ENCODE data around the gene TSPEAR. TPM values are rescaled to one million over a fixed set of nuclear protein-coding genes. Genes with fewer than 3 reads are reported as not detected.
A peak's percentile ranks its signal among the peaks of the same experiment; 100 is the strongest.

TSPEAR gene
- total and polyA plus RNA-seq, 7 experiments from 2014 or later, result 0.07 TPM; not detected in 6

DNA sequence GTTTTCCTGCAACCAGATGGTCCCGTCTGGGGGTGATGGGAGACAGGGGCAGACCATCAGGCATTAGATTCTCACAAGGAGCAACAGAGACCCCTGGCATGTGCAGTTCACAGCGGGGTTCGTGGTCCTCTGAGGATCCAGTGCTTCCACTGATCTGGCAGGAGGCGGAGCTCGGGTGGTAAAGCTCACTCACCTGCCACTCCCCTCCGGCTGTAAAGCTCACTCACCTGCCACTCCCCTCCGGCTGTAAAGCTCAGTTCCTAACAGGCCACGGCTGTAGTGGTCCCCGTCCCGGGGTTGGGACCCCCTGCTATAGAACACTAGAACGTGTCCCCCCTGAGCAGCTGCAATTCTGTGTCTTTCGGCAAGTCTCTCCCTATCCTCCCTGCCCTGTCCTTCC, 9.8 kb downstream of the TSPEAR start:
- intact Hi-C loops (cut with micrococcal nuclease), result no loop called here

GRCh38 chr21:44701023-44701400, 10.4 kb downstream of the TSPEAR start:
- peaks cover 0 to under 1% (median 0%) of the 10 kb centered on the region in 3 experiments for H3K36me3 ChIP-seq (ENCODE audit: control insufficient read depth in 2 of 3, insufficient read depth in 3 of 3, low read length in 3 of 3)
- peaks cover 0 to 10% (median 1%) of the 10 kb centered on the region in 3 experiments for H3K9me3 ChIP-seq (ENCODE audit: control insufficient read depth in 2 of 3, low read length in 3 of 3)
- Mint-ChIP-seq H3K4me1 (peaks cover 0 to 12% (median 9%) of the 10 kb centered on the region in 7 donors), H3K9me3 (peaks cover 0 to 20% (median 13%) of the 10 kb centered on the region in 11 donors), H3K27me3 (peaks cover 72 to 86% (median 81%) of the 10 kb centered on the region in 5 donors), H3K36me3 (peaks cover 0 to 7% (median 4%) of the 10 kb centered on the region in 5 donors), H3K27ac (no peak overlapping the region), H3K4me3 (no peak overlapping the region)
- POLR2A ChIA-PET, result no interaction called here
- intact Hi-C loops (cut with micrococcal nuclease), result no loop called here
- H3K4me1 ChIP-seq (ENCODE audit: control insufficient read depth in 2 of 2, insufficient read depth in 2 of 2, low read length in 2 of 2), result no peaks in the 10 kb centered on the region
- no peak for ATAC-seq
- CTCF ChIA-PET, result interaction anchor here (0.7 kb wide), 1 partner anchor 92 kb away, joined by 3 read pairs; no protein-coding TSS in a partner anchor
- DNase-seq, result no peak
- H3K27me3 ChIP-seq (ENCODE audit: control insufficient read depth in 2 of 2, insufficient read depth in 2 of 2, low read length in 2 of 2), result peaks cover 0 to 13% of the 10 kb centered on the region in 2 donors
- H3K27ac ChIP-seq (ENCODE audit: low read depth, low read length), result no peak overlapping the region
- H3K4me3 ChIP-seq (ENCODE audit: low read length), result no peak overlapping the region

More for the DNA sequence above, 9.8 kb downstream of the TSPEAR start:
- peak overlapping the region in 1 of 9 donors; percentile 63 for H3K27ac Mint-ChIP-seq
- peaks cover 0 to 11% (median 5%) of the 10 kb centered on the region in 5 donors for H3K36me3 Mint-ChIP-seq
- DNase-seq, result no peak
- peaks cover 0 to 18% of the 10 kb centered on the region in 2 donors for H3K27me3 ChIP-seq (ENCODE audit: control insufficient read depth in 2 of 2, insufficient read depth in 2 of 2, low read length in 2 of 2)
- CTCF ChIA-PET, result interaction anchor here (0.5 to 0.7 kb wide), 2 partner anchors 38 to 91 kb away, joined by 3 to 4 read pairs; no protein-coding TSS in a partner anchor
- H3K36me3 ChIP-seq (ENCODE audit: control insufficient read depth in 2 of 3, insufficient read depth in 3 of 3, low read length in 3 of 3), result peaks cover 0 to 3% (median 0%) of the 10 kb centered on the region in 3 experiments
- no peaks in the 10 kb centered on the region for H3K4me1 ChIP-seq (ENCODE audit: control insufficient read depth in 2 of 2, insufficient read depth in 2 of 2, low read length in 2 of 2)
- H3K4me3 Mint-ChIP-seq, result no peak overlapping the region
- H3K27me3 Mint-ChIP-seq, result peaks cover 73 to 86% (median 85%) of the 10 kb centered on the region in 5 donors
- no peak overlapping the region for H3K4me3 ChIP-seq (ENCODE audit: low read length)
- H3K9me3 Mint-ChIP-seq, result peaks cover 0 to 24% (median 15%) of the 10 kb centered on the region in 11 donors
- no peak overlapping the region for H3K27ac ChIP-seq (ENCODE audit: low read depth, low read length)
- ATAC-seq, result no peak
- POLR2A ChIA-PET, result no interaction called here
- peaks cover 0 to 12% (median 5%) of the 10 kb centered on the region in 7 donors for H3K4me1 Mint-ChIP-seq
- H3K9me3 ChIP-seq (ENCODE audit: control insufficient read depth in 2 of 3, low read length in 3 of 3), result peaks cover 0 to 15% (median 4%) of the 10 kb centered on the region in 3 experiments

- no peaks in the 10 kb centered on the region for H3K4me1 ChIP-seq (ENCODE audit: control insufficient read depth in 2 of 2, insufficient read depth in 2 of 2, low read length in 2 of 2)
- Mint-ChIP-seq H3K27me3 (peaks cover 68 to 87% (median 76%) of the 10 kb centered on the region in 5 donors), H3K4me1 (peaks cover 0 to 12% (median 9%) of the 10 kb centered on the region in 7 donors), H3K27ac (no peak overlapping the region), H3K36me3 (peaks cover 0 to 7% (median 0%) of the 10 kb centered on the region in 5 donors), H3K9me3 (peaks cover 0 to 14% (median 9%) of the 10 kb centered on the region in 11 donors), H3K4me3 (no peak overlapping the region)
- intact Hi-C loops (cut with micrococcal nuclease), result no loop called here
- H3K4me3 ChIP-seq (ENCODE audit: low read length), result no peak overlapping the region
- ATAC-seq (no peak), DNase-seq (no peak)
- peaks cover 0 to 7% (median 0%) of the 10 kb centered on the region in 3 experiments for H3K9me3 ChIP-seq (ENCODE audit: control insufficient read depth in 2 of 3, low read length in 3 of 3)
- H3K27ac ChIP-seq (ENCODE audit: low read depth, low read length), result no peak overlapping the region
- no peaks in the 10 kb centered on the region for H3K36me3 ChIP-seq (ENCODE audit: control insufficient read depth in 2 of 3, insufficient read depth in 3 of 3, low read length in 3 of 3)
- POLR2A ChIA-PET, result interaction anchor here (0.5 kb wide), 1 partner anchor 49 kb away, joined by 3 read pairs; no protein-coding TSS in a partner anchor
- H3K27me3 ChIP-seq (ENCODE audit: control insufficient read depth in 2 of 2, insufficient read depth in 2 of 2, low read length in 2 of 2), result peaks cover 0 to 11% of the 10 kb centered on the region in 2 donors
- CTCF ChIA-PET, result no interaction called here
Observed at GRCh38 chr21:44700101-44701022, 11.0 kb downstream of the TSPEAR start.

DNA sequence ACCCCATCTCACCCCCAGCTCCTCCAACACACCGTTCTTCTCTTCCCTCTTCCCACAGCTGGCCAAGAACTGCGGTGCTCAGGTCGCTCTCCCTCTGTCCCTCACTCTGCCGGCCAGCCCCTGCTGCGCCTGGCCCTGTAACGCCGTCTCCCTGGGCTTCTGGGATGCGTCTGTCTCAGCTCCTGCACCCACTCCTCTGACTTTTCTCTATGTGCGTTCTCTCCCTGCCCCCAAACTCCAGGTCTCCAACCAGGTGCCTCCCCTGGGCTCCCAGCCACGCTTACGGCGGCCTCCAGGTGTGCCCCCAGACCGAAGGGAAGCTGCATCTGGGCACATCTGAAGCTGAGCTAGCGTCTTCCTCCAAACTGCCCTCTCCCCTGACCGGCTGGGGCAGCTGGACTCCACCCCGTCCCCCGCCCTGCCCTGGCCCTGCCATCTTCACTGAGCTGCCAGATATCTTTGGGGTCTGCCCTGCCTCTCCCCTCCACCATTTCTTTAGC, 11.8 kb downstream of the TSPEAR start:
- Histone ChIP-seq H3K36me3 (ENCODE audit: control insufficient read depth in 2 of 3, insufficient read depth in 3 of 3, low read length in 3 of 3) (no peaks in the 10 kb centered on the region), H3K27me3 (ENCODE audit: control insufficient read depth in 2 of 2, insufficient read depth in 2 of 2, low read length in 2 of 2) (peaks cover 0 to 11% of the 10 kb centered on the region in 2 donors), H3K4me3 (ENCODE audit: low read length) (no peak overlapping the region), H3K9me3 (ENCODE audit: control insufficient read depth in 2 of 3, low read length in 3 of 3) (peaks cover 0 to 4% (median 0%) of the 10 kb centered on the region in 3 experiments), H3K4me1 (ENCODE audit: control insufficient read depth in 2 of 2, insufficient read depth in 2 of 2, low read length in 2 of 2) (no peaks in the 10 kb centered on the region), H3K27ac (ENCODE audit: low read depth, low read length) (no peak overlapping the region)
- POLR2A ChIA-PET, result interaction anchor here (0.5 kb wide), 1 partner anchor 48 kb away, joined by 3 read pairs; no protein-coding TSS in a partner anchor
- DNase-seq (no peak), ATAC-seq (no peak)
- peaks cover 0 to 4% (median 0%) of the 10 kb centered on the region in 5 donors for H3K36me3 Mint-ChIP-seq
- H3K27ac Mint-ChIP-seq, result peak overlapping the region in 1 of 9 donors; percentile 70
- CTCF ChIA-PET, result no interaction called here
- intact Hi-C loops (cut with micrococcal nuclease), result loop anchor here in 1 of 2 donors (10.0 kb wide), 1 partner anchor 155 kb away; the partner anchor contains the start of gene KRTAP10-1
- peaks cover 0 to 6% (median under 1%) of the 10 kb centered on the region in 11 donors for H3K9me3 Mint-ChIP-seq
- peaks cover 0 to 14% (median 9%) of the 10 kb centered on the region in 7 donors for H3K4me1 Mint-ChIP-seq
- no peak overlapping the region for H3K4me3 Mint-ChIP-seq
- peaks cover 60 to 80% (median 68%) of the 10 kb centered on the region in 5 donors for H3K27me3 Mint-ChIP-seq

DNA sequence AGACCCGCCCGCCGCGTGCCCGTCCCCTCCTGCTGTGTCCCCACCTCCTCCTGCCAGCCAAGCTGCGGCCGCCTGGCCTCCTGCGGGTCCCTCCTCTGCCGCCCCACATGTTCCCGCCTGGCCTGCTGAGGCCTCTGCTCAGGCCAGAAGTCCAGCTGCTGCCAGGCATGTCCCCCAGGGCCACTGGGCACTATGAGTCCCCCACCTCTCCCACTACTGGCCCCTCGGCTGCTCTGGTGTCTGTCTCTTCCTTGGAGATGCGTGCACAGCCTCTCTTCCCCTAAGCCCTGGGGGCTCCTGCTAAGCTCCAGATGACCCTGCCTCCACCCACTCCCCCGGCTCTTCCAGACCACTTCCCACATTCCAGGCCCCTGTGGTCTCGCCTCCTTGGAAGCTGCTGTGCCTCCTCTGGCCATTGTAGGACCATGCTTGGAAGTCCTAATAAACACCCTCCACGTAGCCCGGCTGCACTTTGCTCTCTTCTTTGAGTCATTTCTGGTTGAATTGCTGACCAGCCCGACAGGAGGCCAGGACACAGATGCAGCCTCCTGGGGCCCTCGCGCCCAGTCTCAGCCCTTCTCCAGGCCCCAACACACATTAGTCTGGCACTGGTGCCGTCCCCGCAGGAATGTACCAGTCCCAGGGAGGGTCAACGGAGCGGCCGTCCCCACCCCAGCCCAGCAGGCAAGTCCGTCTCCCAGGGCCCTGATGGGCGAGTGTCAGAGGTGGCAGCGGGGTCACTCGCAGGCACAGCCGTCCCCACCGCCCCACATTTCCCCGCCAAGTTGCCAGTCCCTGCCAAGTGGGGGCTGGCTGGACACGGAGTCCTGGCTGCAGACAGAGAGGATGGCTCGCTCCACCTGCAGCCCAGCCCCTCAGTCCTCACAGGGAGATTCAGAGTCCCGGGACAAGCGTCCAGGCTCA, 13.3 kb downstream of the TSPEAR start:
- Histone ChIP-seq H3K27ac (ENCODE audit: low read depth, low read length) (no peak overlapping the region), H3K36me3 (ENCODE audit: control insufficient read depth in 2 of 3, insufficient read depth in 3 of 3, low read length in 3 of 3) (no peaks in the 10 kb centered on the region), H3K4me3 (ENCODE audit: low read length) (no peak overlapping the region), H3K9me3 (ENCODE audit: control insufficient read depth in 2 of 3, low read length in 3 of 3) (no peaks in the 10 kb centered on the region), H3K4me1 (ENCODE audit: control insufficient read depth in 2 of 2, insufficient read depth in 2 of 2, low read length in 2 of 2) (no peaks in the 10 kb centered on the region), H3K27me3 (ENCODE audit: control insufficient read depth in 2 of 2, insufficient read depth in 2 of 2, low read length in 2 of 2) (peaks cover 0 to 3% of the 10 kb centered on the region in 2 donors)
- peak overlapping the region in 1 of 9 donors; percentile 36 for H3K27ac Mint-ChIP-seq
- peak overlapping the region in 1 of 10 donors; percentile 42 for H3K4me3 Mint-ChIP-seq
- ChIA-PET CTCF (no interaction called here), POLR2A (no interaction called here)
- H3K4me1 Mint-ChIP-seq, result peaks cover 2 to 21% (median 12%) of the 10 kb centered on the region in 7 donors
- DNase-seq (no peak), ATAC-seq (no peak)
- intact Hi-C loops (cut with micrococcal nuclease), result loop anchor here in 1 of 2 donors (10.0 kb wide), 1 partner anchor 153 kb away; the partner anchor contains the start of gene KRTAP10-1
- H3K27me3 Mint-ChIP-seq, result peaks cover 53 to 73% (median 54%) of the 10 kb centered on the region in 5 donors
- peaks cover 0 to 7% (median 4%) of the 10 kb centered on the region in 11 donors for H3K9me3 Mint-ChIP-seq
- H3K36me3 Mint-ChIP-seq, result peaks cover 0 to 4% (median 0%) of the 10 kb centered on the region in 5 donors
